ENCODE measurements around the gene DDX1. TPM values are rescaled to one million over a fixed set of nuclear protein-coding genes. Genes with fewer than 3 reads are reported as not detected.

DDX1 gene
- total RNA-seq, result 46.1 and 54.0 TPM in 2 replicates

DNA sequence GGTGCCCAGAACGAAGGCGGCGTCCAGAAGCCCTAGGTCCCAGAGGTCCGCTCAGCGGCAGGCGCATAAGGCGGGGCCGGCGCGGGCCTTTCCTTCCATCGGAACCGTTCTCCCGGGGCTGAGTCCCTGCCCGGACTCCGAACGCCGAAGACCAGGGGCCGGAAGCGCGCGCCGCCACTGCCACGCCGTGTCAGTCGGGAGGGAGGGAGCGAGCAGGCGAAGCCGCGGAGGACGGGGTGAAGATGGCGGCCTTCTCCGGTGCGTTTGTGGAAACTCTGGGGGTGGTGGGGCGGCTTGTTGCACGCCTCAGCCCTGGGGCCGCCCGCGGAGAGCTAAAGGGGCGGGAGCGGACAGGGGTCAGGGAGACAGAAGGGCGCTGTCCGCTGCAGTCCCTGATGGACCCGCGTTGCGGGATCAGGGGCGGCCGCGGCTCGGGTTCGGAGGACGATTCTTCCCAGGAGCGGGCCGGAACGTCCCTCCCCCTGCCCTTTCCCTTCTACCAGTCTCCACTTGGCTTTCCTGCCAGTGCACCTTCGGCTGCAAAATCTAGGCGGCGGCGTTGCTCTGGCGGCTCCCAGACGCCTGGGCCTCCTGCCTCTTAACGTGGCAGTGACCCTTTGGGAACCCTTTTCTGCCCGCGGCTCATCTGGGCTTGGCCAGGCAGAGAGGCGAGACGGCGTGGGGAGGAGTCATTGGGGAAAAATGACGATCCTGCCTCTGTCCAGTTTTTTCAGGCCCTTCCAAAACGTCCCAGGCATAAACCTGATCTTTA, at the start of gene DDX1:
Gene DDX1 (plus strand): TSS at position 177 of the 772 bp plus-strand sequence. CDS start 66 bp downstream, at position 243.

GRCh38 chr2:15560988-15561573, 30.6 kb upstream of the DDX1 start, which contains the start of gene NBAS:
Gene NBAS, minus strand, starts transcription at chr2:15561334. Its CDS starts 30 bp downstream, at chr2:15561304.

Other genes with a start within 250 kb of the DDX1 start
- 34.1 and 41.0 TPM in 2 replicates for gene NBAS, start 30.5 kb upstream of the DDX1 start, total RNA-seq

Data from cardiac ventricle fibroblast (primary cell).